Liver (tissue), 9 donors: ENCODE measurements around the gene PSENEN. TPM values are rescaled to one million over a fixed set of nuclear protein-coding genes. Genes with fewer than 3 reads are reported as not detected.

Experiments used
- DNase-seq: peaks from one replicate; pipeline ENCODE4 v3.0.0-alpha.2; 2017; ENCODE audit warnings: low spot score
- H3K27ac ChIP-seq, 2 donors: one replicate each; pipeline ENCODE4 v1.7.0; 2013; ENCODE audit warnings: inconsistent platforms in 2 of 2, low read length in 2 of 2, control low read depth in 1 of 2, low read depth in 1 of 2, mild to moderate bottlenecking in 1 of 2
- H3K27me3 ChIP-seq, 4 donors: one replicate each; pipeline versions ENCODE4 v1.6.1 to v1.7.0; 2013; ENCODE audit warnings: low read length in 3 of 4, inconsistent platforms in 1 of 4, mild to moderate bottlenecking in 1 of 4, moderate library complexity in 1 of 4; ENCODE audit not compliant: control insufficient read depth in 4 of 4, insufficient read depth in 4 of 4
- H3K36me3 ChIP-seq, 4 donors: one replicate each; pipeline versions ENCODE4 v1.6.1 to v1.7.0; 2013; ENCODE audit warnings: low read length in 3 of 4, mild to moderate bottlenecking in 3 of 4, low read depth in 1 of 4, moderate library complexity in 1 of 4; ENCODE audit not compliant: control insufficient read depth in 4 of 4, insufficient read depth in 3 of 4
- H3K4me1 ChIP-seq, 4 donors: one replicate each; pipeline versions ENCODE4 v1.6.1 to v1.7.0; 2013; ENCODE audit warnings: low read length in 3 of 4, mild to moderate bottlenecking in 3 of 4, moderate library complexity in 1 of 4; ENCODE audit not compliant: control insufficient read depth in 4 of 4, insufficient read depth in 4 of 4
- H3K4me3 ChIP-seq, 3 donors: one replicate each; pipeline versions ENCODE4 v1.6.1 to v1.7.0; 2013; ENCODE audit warnings: low read length in 3 of 3, control low read depth in 1 of 3, low read depth in 1 of 3, mild to moderate bottlenecking in 1 of 3
- H3K9ac ChIP-seq, 2 donors: one replicate each; pipeline ENCODE4 v1.7.0; 2013; ENCODE audit warnings: low read length in 2 of 2, mild to moderate bottlenecking in 2 of 2, moderate library complexity in 2 of 2, control low read depth in 1 of 2, low read depth in 1 of 2
- H3K9me3 ChIP-seq, 4 donors: one replicate each; pipeline versions ENCODE4 v1.6.1 to v1.7.0; 2013; ENCODE audit warnings: low read length in 3 of 4; ENCODE audit not compliant: control insufficient read depth in 4 of 4
- EGR1 ChIP-seq, 2 donors: IDR thresholded peaks; 2 replicates each; pipeline ENCODE4 v1.6.1; 2016 to 2018; ENCODE audit warnings: antibody characterized with exemption in 2 of 2, low read depth in 2 of 2
- FOXA1 ChIP-seq: IDR thresholded peaks from 2 replicates; pipeline ENCODE4 v1.6.1; 2016; ENCODE audit warnings: antibody characterized with exemption
- FOXA2 ChIP-seq: IDR thresholded peaks from 2 replicates; pipeline ENCODE4 v1.6.1; 2016; ENCODE audit warnings: antibody characterized with exemption
- GABPA ChIP-seq, 2 donors: IDR thresholded peaks in 1 of 2; conservative IDR thresholded peaks in 1 of 2; 2 replicates each; pipeline ENCODE4 v1.6.1; 2016; ENCODE audit warnings: antibody characterized with exemption in 2 of 2, mild to moderate bottlenecking in 1 of 2, moderate library complexity in 1 of 2
- HNF4A ChIP-seq, 2 donors: conservative IDR thresholded peaks; 2 replicates each; pipeline ENCODE4 v1.6.1; 2016; ENCODE audit warnings: antibody characterized with exemption in 2 of 2, mild to moderate bottlenecking in 2 of 2
- JUND ChIP-seq, 2 donors: IDR thresholded peaks; 2 replicates each; pipeline ENCODE4 v1.6.1; 2016; ENCODE audit warnings: antibody characterized with exemption in 2 of 2
- NR2F2 ChIP-seq: IDR thresholded peaks from 2 replicates; pipeline ENCODE4 v1.6.1; 2016; ENCODE audit warnings: antibody characterized with exemption
- RAD21 ChIP-seq, 2 donors: IDR thresholded peaks; 2 replicates each; pipeline ENCODE4 v1.6.1; 2016; ENCODE audit warnings: antibody characterized with exemption in 2 of 2, mild to moderate bottlenecking in 2 of 2
- RXRA ChIP-seq, 2 donors: IDR thresholded peaks; 2 replicates each; pipeline ENCODE4 v1.6.1; 2017 to 2018; ENCODE audit warnings: antibody characterized with exemption in 2 of 2, mild to moderate bottlenecking in 1 of 2
- SP1 ChIP-seq: IDR thresholded peaks from 2 replicates; pipeline ENCODE4 v1.6.1; 2018; ENCODE audit warnings: antibody characterized with exemption, mild to moderate bottlenecking
- TAF1 ChIP-seq: conservative IDR thresholded peaks from 2 replicates; pipeline ENCODE4 v1.6.1; 2016; ENCODE audit warnings: antibody characterized with exemption, mild to moderate bottlenecking
- YY1 ChIP-seq: IDR thresholded peaks from 2 replicates; pipeline ENCODE4 v1.6.1; 2016; ENCODE audit warnings: antibody characterized with exemption, mild to moderate bottlenecking
- WGBS: extraction: QIAGEN DNeasy Blood & Tissue Kit; methylation state at CpG from one replicate; pipeline ENCODE4 v1.1.7; 2013; 5-methylcytosine and 5-hydroxymethylcytosine counted together
- polyA plus RNA-seq, 2 donors: library from polyadenylated mRNA; stranded (reverse) in 1 of 2; unstranded in 1 of 2; fragments of 200-250 nt in 1 of 2; fragments of >200 nt in 1 of 2; fragmentation: Nextera tagmentation in 1 of 2; extraction: Ambion mirVana in 1 of 2; gene quantifications; one replicate each; pipeline versions ENCODE4 v1.2.1 to v1.2.3, GENCODE V29; 2013 to 2015
- total RNA-seq, 2 donors: library from RNA; depleted of rRNA; stranded (reverse); fragments of >200 nt; gene quantifications; one replicate each; pipeline ENCODE4 v1.2.3, GENCODE V29; 2014
- TF ChIP-seq, protein P1 (sequence below): IDR thresholded peaks from 2 replicates; pipeline ENCODE4 v1.6.1; 2016; ENCODE audit warnings: antibody characterized with exemption
- TF ChIP-seq, protein P2 (sequence below): IDR thresholded peaks from 2 replicates; pipeline ENCODE4 v1.6.1; 2016; ENCODE audit warnings: antibody characterized with exemption
- TF ChIP-seq, protein P3 (sequence below): IDR thresholded peaks from 2 replicates; pipeline ENCODE4 v1.6.1; 2016; ENCODE audit warnings: antibody characterized with exemption
- TF ChIP-seq, protein P4 (sequence below): IDR thresholded peaks from 2 replicates; pipeline ENCODE4 v1.6.1; 2016; ENCODE audit warnings: antibody characterized with exemption, mild to moderate bottlenecking
- donor health status: healthy.
- donor health status: healthy.
- donor health status: healthy.
- donor health status: healthy.
- donor health status: healthy.

The PSENEN gene
- total and polyA plus RNA-seq, 4 donors, result 7.4 to 58.1 (median 20.7) TPM

DNA sequence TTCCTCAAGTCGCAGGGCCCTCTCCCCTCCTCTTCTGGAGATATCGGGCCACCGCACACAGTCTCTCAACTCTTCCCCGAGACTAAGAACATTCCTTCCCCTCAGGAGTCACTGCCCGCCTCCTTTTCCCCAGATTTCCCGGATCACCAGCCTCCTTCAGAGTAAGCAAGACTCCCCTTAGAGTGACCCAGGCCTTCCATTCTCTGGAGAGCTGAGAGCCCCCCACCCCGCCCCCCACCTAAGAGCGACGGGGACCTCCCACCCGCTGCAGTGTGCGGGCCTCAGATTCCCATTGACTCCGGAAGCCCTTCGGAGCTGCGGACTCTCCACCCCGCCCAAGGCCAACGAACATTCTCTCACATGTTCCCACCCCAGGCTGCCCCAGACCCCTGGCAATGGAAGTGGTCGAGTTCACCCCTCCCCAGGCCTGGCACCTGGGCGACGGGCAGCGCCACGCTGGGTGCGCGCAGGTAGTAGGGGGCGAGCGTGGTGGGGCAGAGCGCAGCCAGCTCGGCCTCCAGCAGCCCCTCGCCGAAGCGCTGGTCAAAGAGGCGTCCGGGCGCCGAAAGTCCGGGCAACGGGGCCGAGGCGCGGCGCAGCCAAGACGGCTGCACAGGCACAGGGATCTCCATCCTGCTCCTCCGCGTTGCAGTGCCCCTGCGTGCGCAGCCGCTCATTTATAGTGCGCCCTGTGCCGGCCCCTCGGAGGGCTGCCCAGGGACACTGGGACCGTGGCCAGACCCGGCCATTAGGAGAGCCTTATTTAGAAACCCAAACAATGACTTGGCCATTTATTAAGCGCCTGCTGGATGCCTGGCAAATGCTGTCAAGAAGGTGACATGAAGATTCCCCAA is 11.2 kb downstream of the PSENEN start, which contains the start of gene HSPB6:
TSS of gene HSPB6 (minus strand) at position 653 of the 854 bp plus-strand sequence. CDS start at position 632, 21 bp downstream.
- 15% methylated on average over 52 of the region's 52 CpGs for WGBS
- Histone ChIP-seq H3K36me3 (peaks cover 0 to 20% (median 10%) of the 10 kb centered on the region in 4 donors), H3K4me1 (peaks cover 14 to 19% (median 18%) of the 10 kb centered on the region in 4 donors), H3K9me3 (no peaks in the 10 kb centered on the region), H3K27ac (peak within 1 kb of the TSS; percentile 91 to 95), H3K4me3 (peak within 1 kb of the TSS; percentile 42 to 48 (median 42)), H3K27me3 (no peaks in the 10 kb centered on the region), H3K9ac (no peak within 1 kb of the TSS)
- no peak for TF ChIP-seq NR2F2
- no peak for TF ChIP-seq YY1
- TF ChIP-seq, protein P1, sequence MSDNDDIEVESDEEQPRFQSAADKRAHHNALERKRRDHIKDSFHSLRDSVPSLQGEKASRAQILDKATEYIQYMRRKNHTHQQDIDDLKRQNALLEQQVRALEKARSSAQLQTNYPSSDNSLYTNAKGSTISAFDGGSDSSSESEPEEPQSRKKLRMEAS, result no peak
- TF ChIP-seq GABPA (IDR thresholded peaks at IDR 0.05 in 1 of 2, conservative IDR thresholded peaks at IDR 0.05 in 1 of 2), result no peak
- TF ChIP-seq HNF4A (conservative IDR thresholded peaks at IDR 0.05), result no peak
- no peak for DNase-seq

DNA sequence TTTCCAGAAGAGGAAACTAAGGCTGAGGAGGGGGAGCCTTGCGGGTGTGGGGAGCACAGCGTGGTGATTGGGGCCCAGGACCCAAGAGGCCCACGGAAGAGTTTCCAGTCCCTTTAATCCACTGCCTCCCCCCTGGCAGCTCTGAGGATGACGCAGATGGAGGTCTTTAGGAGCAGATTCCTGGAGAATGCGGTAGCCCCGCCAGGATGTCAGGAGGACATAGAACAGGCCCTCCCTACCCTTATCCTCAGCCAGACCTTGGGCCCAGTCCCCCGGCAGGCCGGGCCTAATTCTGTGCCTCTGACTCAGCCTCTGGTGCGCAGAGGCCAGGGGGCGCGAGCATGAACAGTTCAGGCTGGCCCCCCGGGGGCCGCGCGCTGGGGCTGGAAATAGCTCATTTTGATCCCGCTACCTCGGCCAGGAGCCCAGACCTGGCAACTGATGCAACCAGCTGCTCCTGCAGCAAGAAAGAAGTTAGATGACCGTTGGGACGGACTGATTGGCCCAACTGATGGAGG is 11.8 kb downstream of the PSENEN start:
- Histone ChIP-seq H3K4me3 (peak overlapping the region; percentile 42 to 48 (median 42)), H3K9me3 (no peaks in the 10 kb centered on the region), H3K36me3 (peaks cover 0 to 24% (median 10%) of the 10 kb centered on the region in 4 donors), H3K27me3 (no peaks in the 10 kb centered on the region), H3K4me1 (peaks cover 14 to 19% (median 18%) of the 10 kb centered on the region in 4 donors), H3K27ac (peak overlapping the region; percentile 91 to 95), H3K9ac (no peak overlapping the region)
- DNase-seq, result peak; percentile 62
- 13% methylated on average over 19 of the region's 19 CpGs for WGBS
- TF ChIP-seq NR2F2 (peak; percentile 64), SP1 (no peak), RAD21 (IDR thresholded peaks at IDR 0.05) (no peak), JUND (IDR thresholded peaks at IDR 0.05) (peak; percentile 49 to 55)

DNA sequence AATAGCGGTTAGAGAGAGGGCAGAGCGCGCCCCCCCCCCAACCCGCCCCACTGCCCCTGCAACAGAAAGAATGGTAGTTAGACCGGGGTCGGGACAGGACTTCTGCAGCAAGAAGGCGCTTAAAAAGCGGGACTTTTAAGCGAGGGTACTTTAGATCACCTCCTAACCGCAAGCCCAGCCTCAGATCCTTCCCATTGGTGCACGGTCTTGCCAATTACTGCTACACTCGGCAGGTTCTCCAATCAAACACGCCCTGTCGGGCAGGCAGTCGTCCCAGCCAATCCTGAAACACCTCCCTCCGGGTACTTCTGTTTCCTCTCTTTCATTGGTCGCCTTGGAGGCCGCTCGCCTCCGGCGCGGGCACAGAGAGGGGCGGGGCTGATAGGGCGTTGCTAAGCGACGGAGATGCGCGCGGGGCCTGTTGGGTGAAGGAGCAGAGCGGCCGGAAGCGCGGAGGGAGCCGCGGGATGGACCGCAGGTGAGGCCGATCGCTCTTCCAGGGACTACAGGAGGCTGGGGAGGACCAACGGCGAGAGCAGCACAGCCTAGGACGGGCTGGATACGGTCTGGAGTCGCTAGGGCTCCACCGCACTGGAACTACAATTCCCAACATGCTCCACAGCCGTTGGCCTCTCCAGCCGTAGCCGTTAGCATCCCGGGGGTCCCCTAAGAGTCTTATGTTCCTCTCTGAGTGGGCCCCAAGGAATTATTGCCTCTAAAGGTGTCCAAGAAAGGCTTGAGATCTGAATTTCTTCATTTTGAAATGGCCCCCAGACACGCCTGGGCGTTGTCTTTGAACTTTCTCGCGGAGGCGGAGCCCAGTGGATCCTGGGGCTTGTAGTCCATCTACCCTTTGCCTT is 12.5 kb downstream of the PSENEN start, which contains the start of gene PROSER3:
TSS of gene PROSER3 (plus strand) at position 428 of the 860 bp plus-strand sequence. CDS start at position 468, 40 bp downstream.
- WGBS, result under 1% methylated on average over 53 of the region's 53 CpGs
- Histone ChIP-seq H3K9me3 (no peaks in the 10 kb centered on the region), H3K36me3 (peaks cover 0 to 19% (median 8%) of the 10 kb centered on the region in 4 donors), H3K9ac (peak within 1 kb of the TSS; percentile 26 to 85), H3K27me3 (no peaks in the 10 kb centered on the region), H3K27ac (peak within 1 kb of the TSS; percentile 91 to 95), H3K4me1 (peaks cover 14 to 19% (median 18%) of the 10 kb centered on the region in 4 donors), H3K4me3 (peak within 1 kb of the TSS; percentile 69 to 97 (median 97))
- DNase-seq, result peak; percentile 98
- TF ChIP-seq JUND (IDR thresholded peaks at IDR 0.05) (no peak), GABPA (IDR thresholded peaks at IDR 0.05 in 1 of 2, conservative IDR thresholded peaks at IDR 0.05 in 1 of 2) (peak in 1 of 2 donors; percentile 74), NR2F2 (no peak), FOXA2 (no peak), SP1 (peak; percentile 100), RXRA (IDR thresholded peaks at IDR 0.05) (peak in 1 of 2 donors; percentile 44), RAD21 (IDR thresholded peaks at IDR 0.05) (no peak), FOXA1 (no peak), HNF4A (conservative IDR thresholded peaks at IDR 0.05) (no peak), EGR1 (IDR thresholded peaks at IDR 0.05; ENCODE audit: low read depth in 2 of 2) (peak in 1 of 2 donors; percentile 25), TAF1 (no peak)
- TF ChIP-seq, protein P2, sequence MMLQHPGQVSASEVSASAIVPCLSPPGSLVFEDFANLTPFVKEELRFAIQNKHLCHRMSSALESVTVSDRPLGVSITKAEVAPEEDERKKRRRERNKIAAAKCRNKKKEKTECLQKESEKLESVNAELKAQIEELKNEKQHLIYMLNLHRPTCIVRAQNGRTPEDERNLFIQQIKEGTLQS, result no peak
- TF ChIP-seq, protein P3, sequence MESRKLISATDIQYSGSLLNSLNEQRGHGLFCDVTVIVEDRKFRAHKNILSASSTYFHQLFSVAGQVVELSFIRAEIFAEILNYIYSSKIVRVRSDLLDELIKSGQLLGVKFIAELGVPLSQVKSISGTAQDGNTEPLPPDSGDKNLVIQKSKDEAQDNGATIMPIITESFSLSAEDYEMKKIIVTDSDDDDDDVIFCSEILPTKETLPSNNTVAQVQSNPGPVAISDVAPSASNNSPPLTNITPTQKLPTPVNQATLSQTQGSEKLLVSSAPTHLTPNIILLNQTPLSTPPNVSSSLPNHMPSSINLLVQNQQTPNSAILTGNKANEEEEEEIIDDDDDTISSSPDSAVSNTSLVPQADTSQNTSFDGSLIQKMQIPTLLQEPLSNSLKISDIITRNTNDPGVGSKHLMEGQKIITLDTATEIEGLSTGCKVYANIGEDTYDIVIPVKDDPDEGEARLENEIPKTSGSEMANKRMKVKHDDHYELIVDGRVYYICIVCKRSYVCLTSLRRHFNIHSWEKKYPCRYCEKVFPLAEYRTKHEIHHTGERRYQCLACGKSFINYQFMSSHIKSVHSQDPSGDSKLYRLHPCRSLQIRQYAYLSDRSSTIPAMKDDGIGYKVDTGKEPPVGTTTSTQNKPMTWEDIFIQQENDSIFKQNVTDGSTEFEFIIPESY, result peak; percentile 54
- TF ChIP-seq, protein P4, sequence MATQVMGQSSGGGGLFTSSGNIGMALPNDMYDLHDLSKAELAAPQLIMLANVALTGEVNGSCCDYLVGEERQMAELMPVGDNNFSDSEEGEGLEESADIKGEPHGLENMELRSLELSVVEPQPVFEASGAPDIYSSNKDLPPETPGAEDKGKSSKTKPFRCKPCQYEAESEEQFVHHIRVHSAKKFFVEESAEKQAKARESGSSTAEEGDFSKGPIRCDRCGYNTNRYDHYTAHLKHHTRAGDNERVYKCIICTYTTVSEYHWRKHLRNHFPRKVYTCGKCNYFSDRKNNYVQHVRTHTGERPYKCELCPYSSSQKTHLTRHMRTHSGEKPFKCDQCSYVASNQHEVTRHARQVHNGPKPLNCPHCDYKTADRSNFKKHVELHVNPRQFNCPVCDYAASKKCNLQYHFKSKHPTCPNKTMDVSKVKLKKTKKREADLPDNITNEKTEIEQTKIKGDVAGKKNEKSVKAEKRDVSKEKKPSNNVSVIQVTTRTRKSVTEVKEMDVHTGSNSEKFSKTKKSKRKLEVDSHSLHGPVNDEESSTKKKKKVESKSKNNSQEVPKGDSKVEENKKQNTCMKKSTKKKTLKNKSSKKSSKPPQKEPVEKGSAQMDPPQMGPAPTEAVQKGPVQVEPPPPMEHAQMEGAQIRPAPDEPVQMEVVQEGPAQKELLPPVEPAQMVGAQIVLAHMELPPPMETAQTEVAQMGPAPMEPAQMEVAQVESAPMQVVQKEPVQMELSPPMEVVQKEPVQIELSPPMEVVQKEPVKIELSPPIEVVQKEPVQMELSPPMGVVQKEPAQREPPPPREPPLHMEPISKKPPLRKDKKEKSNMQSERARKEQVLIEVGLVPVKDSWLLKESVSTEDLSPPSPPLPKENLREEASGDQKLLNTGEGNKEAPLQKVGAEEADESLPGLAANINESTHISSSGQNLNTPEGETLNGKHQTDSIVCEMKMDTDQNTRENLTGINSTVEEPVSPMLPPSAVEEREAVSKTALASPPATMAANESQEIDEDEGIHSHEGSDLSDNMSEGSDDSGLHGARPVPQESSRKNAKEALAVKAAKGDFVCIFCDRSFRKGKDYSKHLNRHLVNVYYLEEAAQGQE, result peak; percentile 48
- TF ChIP-seq, protein P1, result no peak
